Nucleus accumbens (tissue), 56 donors: ENCODE data around the gene IFNAR2.

ENCODE experiments used
- DNase-seq, 56 donors: peaks; one replicate each; lab custom pipeline; 2025; lab: John Stamatoyannopoulos, UW

Gene IFNAR2

GRCh38 chr21:33229784-33230544, at the start of gene IFNAR2:
Gene IFNAR2, plus strand, starts transcription at chr21:33229938. Its CDS starts 11,985 bp downstream, at chr21:33241923.
- DNase-seq, result peak in 54 of 56 donors; percentile 13 to 85 (median 67)

DNA sequence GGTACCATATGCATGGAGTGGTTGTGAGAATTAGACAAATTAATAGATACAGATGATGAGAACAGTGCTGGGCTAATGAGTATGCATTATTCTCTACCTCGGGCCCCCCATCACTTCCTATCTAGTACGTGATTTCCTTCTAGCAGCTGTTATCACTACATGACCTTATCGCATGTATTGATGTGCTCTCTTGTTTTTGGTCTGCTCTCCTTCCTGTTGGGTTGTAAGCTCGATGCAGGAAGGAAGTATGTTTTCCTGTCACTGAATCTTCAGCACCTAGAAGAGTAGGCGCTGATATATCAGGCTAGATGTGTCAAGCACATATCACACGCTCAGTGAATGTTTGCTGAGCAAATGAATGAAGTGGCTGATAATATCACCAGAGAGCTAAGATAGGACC, 43.9 kb upstream of the IFNAR2 start:
- DNase-seq, result no peak

DNA sequence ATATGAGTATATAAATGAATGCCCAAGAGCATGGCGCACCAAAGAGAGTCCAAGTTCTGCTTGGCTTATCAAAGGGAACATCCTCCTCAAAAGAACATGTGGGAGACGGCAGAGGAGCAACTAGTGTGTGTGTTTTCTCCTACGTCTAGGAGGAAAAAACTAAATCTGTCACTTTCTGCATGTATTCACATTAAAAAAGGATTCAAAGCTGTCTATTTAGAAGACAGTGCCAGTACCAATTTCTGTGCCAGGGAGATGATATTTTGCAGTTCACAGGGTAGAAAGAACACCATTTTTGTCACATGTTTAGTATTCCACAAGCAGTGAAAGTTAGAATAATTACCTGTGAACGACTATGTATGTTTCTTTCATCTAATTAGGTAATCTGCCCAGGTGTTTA, 42.5 kb upstream of the IFNAR2 start:
- no peak for DNase-seq

- DNase-seq, result no peak
Measured at GRCh38 chr21:33189237-33189636, 40.5 kb upstream of the IFNAR2 start.

GRCh38 chr21:33189824-33190223, 39.9 kb upstream of the IFNAR2 start:
- DNase-seq, result no peak

DNA sequence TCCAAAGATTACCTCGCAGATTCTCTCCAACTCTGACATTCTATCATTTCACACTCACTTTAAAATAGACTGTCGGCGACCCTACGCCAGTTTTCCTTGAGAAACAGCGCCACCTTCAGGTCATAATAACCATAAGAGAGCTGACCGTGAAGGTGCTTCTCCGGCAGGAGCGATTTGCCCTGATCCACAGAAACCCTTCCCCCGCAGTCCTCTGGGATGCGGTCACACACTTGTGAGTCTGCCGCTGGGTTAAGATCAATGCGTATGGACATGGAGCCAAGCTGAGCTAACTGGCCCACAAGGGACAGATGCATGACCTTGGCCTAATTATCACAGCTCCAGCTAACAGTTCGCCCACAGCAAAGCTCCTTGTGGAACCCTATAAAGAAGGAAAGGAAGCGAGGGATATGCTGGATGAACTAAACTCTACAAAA, 32.8 kb upstream of the IFNAR2 start:
- DNase-seq, result peak in 47 of 56 donors; percentile 8 to 78 (median 42)

DNA sequence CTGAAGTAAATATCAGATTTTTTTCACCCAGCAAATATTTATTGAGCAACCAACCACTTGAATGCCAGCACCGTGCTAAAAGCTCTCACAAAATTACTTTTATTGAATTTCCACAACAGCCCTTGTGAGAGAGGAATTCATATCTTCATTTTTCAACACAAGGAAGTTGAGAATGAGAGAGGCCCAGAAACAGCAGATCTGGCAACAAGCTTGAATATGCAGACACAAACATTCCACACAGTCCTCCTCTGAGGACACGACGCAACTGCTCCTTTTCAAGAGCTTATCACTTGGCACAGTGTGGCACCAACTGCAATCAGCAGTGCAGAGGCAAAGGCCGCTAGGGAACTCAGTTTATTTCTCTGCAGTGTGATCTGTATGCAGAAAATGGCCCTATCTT, 32.2 kb upstream of the IFNAR2 start:
- no peak for DNase-seq

GRCh38 chr21:33198346-33199099, 31.2 kb upstream of the IFNAR2 start:
- peak in 43 of 56 donors; percentile 3 to 70 (median 28) for DNase-seq

DNA sequence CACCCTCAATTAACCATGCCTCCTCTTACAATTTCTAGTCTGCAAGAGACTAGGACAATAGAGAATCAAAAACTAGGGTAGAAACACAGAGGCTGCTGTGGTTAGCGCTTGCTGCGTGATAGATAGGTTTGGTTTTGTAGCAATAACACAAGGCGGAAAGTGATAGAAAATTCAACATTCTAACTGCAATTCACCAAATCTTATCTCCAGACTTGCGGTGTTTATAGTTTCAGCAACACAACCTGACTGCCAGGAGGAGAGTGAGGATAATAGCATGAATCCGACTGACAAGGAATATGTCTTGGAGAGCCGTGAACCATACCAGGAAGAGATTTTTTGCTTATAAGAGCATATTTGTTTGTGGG, 30.7 kb upstream of the IFNAR2 start:
- peak in 1 of 56 donors; percentile 36 for DNase-seq

- DNase-seq, result peak in 49 of 56 donors; percentile 8 to 91 (median 68)
Measured at GRCh38 chr21:33199516-33200217, 30.1 kb upstream of the IFNAR2 start.

GRCh38 chr21:33201956-33202355, 27.8 kb upstream of the IFNAR2 start:
- no peak for DNase-seq

- no peak for DNase-seq
Measured at GRCh38 chr21:33202464-33203363, 27.0 kb upstream of the IFNAR2 start.

- DNase-seq, result no peak
Measured at GRCh38 chr21:33203371-33203724, 26.4 kb upstream of the IFNAR2 start.

GRCh38 chr21:33205476-33205875, 24.3 kb upstream of the IFNAR2 start:
- no peak for DNase-seq

DNA sequence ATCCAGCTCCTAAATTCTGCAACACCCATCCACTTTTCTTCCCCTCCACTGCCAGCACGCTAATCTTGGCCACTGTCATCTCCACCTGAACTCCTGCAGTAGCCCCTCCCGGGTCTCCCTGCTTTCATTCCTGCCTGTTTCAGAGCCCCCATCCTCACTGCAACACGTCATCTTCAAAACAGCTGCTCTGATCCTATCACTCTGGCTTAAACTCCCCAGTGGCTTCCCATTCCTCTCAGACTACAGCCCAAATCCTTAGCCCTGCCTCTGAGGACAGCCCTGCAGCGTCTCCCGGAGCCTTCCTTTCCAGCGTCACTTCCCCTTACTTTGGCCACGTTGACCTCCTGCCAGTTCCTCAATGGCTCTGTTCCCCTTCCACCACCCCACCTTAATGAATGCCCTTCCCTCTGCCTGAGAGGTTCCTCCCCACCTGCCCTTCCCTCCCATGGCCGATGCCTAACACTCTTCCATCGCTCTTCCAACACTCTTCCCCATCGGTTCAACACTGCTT, 22.9 kb upstream of the IFNAR2 start:
- DNase-seq, result no peak

DNA sequence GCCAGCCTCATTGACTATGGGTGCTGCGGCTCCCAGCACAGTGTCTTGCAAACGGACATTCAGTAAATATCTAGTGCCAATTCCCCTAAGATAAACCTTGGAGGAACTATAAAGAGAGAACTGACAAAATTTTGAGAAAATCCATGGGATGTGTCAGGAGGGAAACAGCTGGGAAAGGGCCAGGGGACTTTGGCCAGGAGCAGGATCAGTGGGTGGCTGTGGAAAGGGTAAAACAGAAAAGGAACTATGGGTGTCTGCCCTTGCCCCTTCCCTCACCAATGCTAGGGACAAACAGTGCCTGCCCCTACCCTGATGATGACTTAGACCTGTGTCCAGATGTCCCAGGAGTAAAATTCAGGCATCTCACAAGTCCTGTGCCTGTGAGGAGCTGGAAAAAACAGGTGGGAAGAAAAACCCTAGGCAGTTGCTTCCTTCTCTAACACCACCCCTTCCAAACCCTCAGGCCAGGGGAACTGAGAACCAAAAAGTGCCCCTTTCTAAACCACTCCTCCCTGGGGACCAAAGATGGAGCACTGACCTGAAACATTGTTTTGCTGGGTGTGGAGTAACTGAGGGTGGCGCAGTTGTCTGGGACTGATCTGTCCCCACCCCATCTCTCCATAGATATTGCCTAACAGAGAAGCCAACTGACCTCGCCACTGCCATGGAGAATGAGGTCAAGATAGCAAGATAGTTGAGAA, 22.1 kb upstream of the IFNAR2 start:
- DNase-seq, result no peak

DNA sequence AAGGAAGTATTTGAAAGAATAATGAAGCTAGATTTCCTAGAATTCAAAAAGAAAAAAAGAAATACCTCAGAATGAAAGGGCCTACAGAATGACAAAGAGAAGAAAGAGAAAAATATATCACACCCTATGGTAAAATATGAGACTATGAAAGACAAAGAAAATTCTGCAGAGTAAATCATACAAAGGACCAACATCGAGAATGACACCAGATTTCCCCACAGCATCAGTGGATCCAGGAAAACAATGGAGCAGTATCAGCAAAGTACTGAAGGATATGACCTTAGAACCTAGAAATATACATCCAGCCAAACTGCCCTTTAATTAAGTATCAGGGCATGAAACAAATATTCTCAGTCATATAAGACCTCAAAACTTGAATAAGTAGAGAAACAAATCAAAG, 21.2 kb upstream of the IFNAR2 start:
- DNase-seq, result no peak

GRCh38 chr21:33211305-33211704, 18.4 kb upstream of the IFNAR2 start:
- DNase-seq, result no peak

GRCh38 chr21:33211732-33212131, 18.0 kb upstream of the IFNAR2 start:
- no peak for DNase-seq
